GM18498 (cell line): Measurements from ENCODE around the gene GOLGA6C.
"Not testable (repeated sequence)": the region's sequence is repeated elsewhere in the genome, so short reads cannot be mapped to it uniquely, and the experiment has no call there.

ENCODE experiments used
- ATAC-seq: cut with Tn5 transposase; IDR thresholded peaks from one replicate; pipeline ENCODE4 v1.9.1; 2021; ENCODE audit warnings: mild to moderate bottlenecking, moderate library complexity; ENCODE audit not compliant: unreplicated experiment

Gene GOLGA6C

DNA sequence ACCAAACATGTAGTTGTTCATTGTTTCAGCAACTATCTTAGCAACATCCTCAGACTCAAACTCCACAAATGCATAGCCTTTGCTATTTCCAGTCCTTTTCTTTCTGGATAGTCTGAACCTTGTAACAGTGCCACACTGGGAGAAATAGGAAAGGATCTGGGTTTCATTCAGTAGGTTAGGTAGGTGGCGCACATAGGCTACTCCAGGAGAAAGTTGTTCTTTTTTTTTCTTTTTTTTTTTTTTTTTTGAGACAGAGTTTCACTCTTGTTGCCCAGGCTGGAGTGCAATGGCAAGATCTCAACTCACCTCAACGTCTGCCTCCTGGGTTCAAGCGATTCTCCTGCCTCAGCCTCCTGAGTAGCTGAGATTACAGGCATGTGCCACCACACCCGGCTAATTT is 5.8 kb upstream of the GOLGA6C start:
- not testable (repeated sequence) for ATAC-seq

- not testable (repeated sequence) for ATAC-seq
Measured at GRCh38 chr15:75258620-75259343, 648 bp downstream of the GOLGA6C start.

GRCh38 chr15:75259873-75260272 is 1.7 kb downstream of the GOLGA6C start:
- ATAC-seq: not testable (repeated sequence)

GRCh38 chr15:75273751-75274359 is 15.7 kb downstream of the GOLGA6C start:
- not testable (repeated sequence) for ATAC-seq

DNA sequence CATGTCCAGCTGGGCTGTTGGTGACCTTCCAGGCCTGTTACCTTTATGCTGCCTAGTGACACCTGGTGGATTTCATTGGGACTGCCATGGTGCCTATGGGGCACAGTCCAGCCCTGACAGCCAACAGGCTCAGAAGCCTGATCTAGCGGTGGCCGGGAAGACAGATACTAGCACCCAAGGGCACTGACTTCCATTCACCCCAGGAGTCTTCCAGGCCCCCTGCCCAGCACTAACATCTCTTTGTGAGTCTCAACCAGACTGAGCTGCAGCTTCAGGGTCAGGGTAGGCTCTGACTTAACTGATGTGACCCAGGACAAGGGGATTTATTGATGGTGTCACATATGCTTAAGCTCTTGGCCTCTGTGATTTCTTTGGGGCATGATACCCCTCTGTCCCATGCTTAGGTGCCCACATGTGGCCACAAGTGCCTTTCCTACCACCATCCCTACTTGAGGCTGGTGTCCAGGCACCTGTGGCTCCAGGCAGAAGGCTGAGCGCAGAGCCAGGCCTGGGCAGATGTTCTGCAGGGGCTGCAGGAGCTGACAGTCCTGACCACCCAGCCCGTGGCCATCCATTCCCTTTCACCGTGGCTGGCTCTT is 16.5 kb downstream of the GOLGA6C start:
- not testable (repeated sequence) for ATAC-seq

GRCh38 chr15:75275617-75276016 is 17.5 kb downstream of the GOLGA6C start:
- not testable (repeated sequence) for ATAC-seq

GRCh38 chr15:75278497-75278896 is 20.4 kb downstream of the GOLGA6C start:
- ATAC-seq: not testable (repeated sequence)

- ATAC-seq: not testable (repeated sequence)
Measured at GRCh38 chr15:75282572-75282971, 24.4 kb downstream of the GOLGA6C start, which contains the start of gene GOLGA6D. Gene GOLGA6D, plus strand, starts transcription at chr15:75282835. Its CDS starts 41 bp downstream, at chr15:75282876.

GRCh38 chr15:75284152-75284551 is 26.0 kb downstream of the GOLGA6C start:
- ATAC-seq: not testable (repeated sequence)

DNA sequence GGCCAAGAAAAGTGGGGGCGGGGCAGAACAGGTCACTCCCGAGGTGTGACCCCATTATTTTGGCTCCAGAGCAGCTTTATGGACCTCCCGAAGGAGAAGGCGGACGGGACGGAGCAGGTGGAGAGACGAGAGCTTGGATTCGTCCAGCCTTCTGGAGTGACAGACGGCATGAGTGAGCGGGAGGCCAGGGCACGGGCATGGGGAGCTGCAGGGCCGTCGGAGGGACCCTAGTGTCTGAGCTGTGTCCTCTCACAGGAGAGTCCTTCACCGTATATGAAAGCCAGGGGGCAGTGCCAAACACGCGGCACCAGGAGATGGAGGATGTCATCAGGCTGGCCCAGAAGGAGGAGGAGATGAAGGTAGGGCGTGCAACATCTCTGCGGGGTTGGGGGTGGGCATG is 35.5 kb downstream of the GOLGA6C start:
- ATAC-seq: not testable (repeated sequence)

GRCh38 chr15:75298541-75299310 is 40.6 kb downstream of the GOLGA6C start:
- ATAC-seq: peak; percentile 66

- peak; percentile 56 for ATAC-seq
Measured at GRCh38 chr15:75299311-75299688, 41.2 kb downstream of the GOLGA6C start.

DNA sequence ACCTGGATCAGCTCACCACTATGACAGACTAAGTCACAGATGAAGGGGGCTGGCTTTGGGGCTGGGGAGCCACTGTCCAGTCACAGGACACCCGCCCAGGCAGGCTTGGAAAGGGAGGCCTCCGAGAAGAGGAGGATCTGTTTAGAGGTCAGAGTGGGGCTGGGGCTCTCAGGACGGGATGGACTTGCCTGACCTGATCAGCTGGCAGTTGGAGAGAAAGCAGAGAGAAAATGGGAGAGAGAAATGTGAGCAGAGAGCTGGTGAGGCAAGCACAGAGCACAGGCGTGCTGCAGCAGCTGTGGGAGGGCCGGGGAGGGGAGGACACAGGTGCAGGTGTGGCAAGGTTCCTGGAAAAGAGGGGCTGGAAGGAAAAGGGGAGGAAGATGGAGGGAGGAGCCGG is 41.9 kb downstream of the GOLGA6C start:
- ATAC-seq: not testable (repeated sequence)

DNA sequence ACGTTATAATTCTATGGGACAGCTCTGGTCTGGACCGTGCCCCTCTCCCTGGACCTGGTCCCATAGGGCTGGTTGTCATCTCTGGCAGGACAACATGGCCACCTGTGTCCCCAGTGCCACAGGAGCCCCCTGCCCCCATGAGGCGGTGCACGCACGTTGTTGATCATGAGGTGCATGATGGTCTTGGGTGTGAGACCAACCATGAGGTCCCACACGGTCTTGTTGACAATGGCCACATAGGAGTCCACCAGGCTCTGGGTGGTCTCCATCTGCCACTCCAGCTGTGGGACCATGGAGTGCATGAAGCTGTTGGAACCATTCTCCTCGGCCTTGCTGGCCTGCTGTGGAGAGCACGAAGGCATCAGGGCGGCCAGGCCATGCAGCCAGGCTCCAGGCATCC is 44.2 kb downstream of the GOLGA6C start:
- ATAC-seq: no peak

- ATAC-seq: not testable (repeated sequence)
Measured at GRCh38 chr15:75302753-75303152, 44.6 kb downstream of the GOLGA6C start.

DNA sequence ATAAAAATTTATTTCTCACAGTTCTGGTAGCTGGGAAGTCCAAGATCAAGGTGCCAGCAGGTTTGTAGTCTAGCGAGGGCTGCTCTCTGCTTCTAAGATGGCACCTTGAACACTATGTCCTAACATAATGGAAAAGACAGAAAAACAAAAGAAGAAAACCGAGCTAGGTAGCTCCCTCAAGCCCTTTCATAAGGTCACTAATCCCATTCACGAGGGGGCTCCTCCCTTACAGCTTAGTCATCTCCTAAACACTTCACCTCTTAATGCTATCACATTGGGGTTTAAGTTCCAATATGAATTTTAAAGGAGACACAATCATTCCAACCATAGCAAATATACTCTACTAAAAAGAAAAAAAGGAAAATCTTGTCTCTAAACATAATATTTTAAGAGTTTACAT is 48.1 kb downstream of the GOLGA6C start:
- ATAC-seq: no peak

DNA sequence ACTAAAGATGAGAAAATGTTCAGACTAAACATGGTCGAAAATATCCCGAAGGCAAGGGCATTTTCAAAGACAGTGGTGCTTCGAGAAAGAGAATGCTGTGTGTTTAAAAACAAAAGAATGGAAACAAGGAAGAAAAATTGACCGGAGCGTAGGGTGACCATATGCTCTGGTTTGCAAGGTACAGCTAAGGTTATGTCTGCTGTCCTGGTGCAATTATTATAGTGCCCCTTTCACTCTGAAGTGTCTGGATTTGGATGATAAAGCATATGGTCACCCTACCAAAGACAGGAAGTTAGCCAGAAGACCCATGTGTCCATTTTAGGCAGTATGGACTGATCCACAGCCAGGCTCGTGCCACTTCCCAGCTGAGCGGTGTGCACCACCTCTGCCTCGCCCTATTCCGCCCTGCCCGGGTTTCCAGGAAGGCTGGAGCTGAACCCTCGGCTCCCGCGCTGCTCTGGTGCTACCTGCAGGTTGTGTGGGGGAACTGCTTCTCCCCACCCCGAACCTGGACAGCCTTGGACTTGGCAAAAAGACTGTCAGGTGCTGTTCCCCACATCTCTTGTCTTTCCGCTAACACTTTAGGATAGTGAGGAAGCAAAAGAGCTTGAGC is 49.8 kb downstream of the GOLGA6C start:
- ATAC-seq: no peak

GRCh38 chr15:75309711-75310110 is 51.6 kb downstream of the GOLGA6C start:
- ATAC-seq: no peak

GRCh38 chr15:75312548-75312947 is 54.4 kb downstream of the GOLGA6C start:
- ATAC-seq: not testable (repeated sequence)

- no peak for ATAC-seq
Measured at GRCh38 chr15:75313116-75313845, 55.1 kb downstream of the GOLGA6C start.
